Measurements from ENCODE around the gene MGAT4A. TPM values are rescaled to one million over a fixed set of nuclear protein-coding genes. Genes with fewer than 3 reads are reported as not detected.

The MGAT4A gene
- total and polyA plus RNA-seq, 9 of the 15 experiments (the other 6 are each of a cell fraction or from before 2014, with no cell fraction given), result 0.03 to 0.53 (median 0.18) TPM; not detected in 2

GRCh38 chr2:98712145-98712544 lies 18.8 kb downstream of the MGAT4A start:
- H3K4me1 ChIP-seq (replicated peaks in 1 of 2; ENCODE audit: control insufficient read depth in 2 of 2, insufficient read depth in 2 of 2, low read length in 2 of 2), result no peaks in the 10 kb centered on the region; a peak in 1 of 5 replicates
- H3K9ac ChIP-seq (ENCODE audit: insufficient read depth in 1 of 2, low read depth in 2 of 2, low read length in 2 of 2), result no peak overlapping the region
- no peaks in the 10 kb centered on the region for H4K20me1 ChIP-seq (replicated peaks; ENCODE audit: control insufficient read depth, insufficient read depth, low read length)
- ChIA-PET POLR2A (interaction anchor here (0.9 to 1.2 kb wide), 2 partner anchors 23 to 483 kb away, joined by 3 read pairs; no protein-coding TSS in a partner anchor), CTCF (ENCODE audit: low intra/inter-chr PET ratio) (no interaction called here)
- peaks cover 10 to 19% of the 10 kb centered on the region in 2 experiments; a peak in 3 of 5 replicates for H3K27me3 ChIP-seq (ENCODE audit: control insufficient read depth in 2 of 2, insufficient read depth in 2 of 2, low read length in 2 of 2)
- no peaks in the 10 kb centered on the region for H3K36me3 ChIP-seq (ENCODE audit: control insufficient read depth, insufficient read depth, low read length)
- no peaks in the 10 kb centered on the region for H3K9me3 ChIP-seq (replicated peaks; ENCODE audit: control insufficient read depth, insufficient read depth, low read depth, low read length)
- no peak overlapping the region for H3K4me3 ChIP-seq
- no peak overlapping the region for H2AFZ ChIP-seq (ENCODE audit: low read depth, low read length)
- no peak for DNase-seq (ENCODE audit: extremely low read depth in 1 of 4, low spot score in 3 of 4)
- intact Hi-C loops (cut with micrococcal nuclease) (no loop called here), in situ Hi-C loops (cut with MboI) (no loop called here)
- no peak for ATAC-seq
- no TSS peak for BruUV-seq (replicated peaks)
- 0% methylated on average over 3 of the region's 3 CpGs for WGBS (ENCODE audit: insufficient coverage, low coverage, missing lambda C conversion rate)
- no peak overlapping the region for H3K4me2 ChIP-seq (ENCODE audit: insufficient read depth, low read length)
- no peaks in the 10 kb centered on the region for H3K9me1 ChIP-seq (ENCODE audit: control insufficient read depth, insufficient read depth, low read length)
- no peak overlapping the region for H3K27ac ChIP-seq (ENCODE audit: extremely low read depth, low read depth, low read length)
- no peaks in the 10 kb centered on the region for H3K79me2 ChIP-seq (ENCODE audit: control insufficient read depth, insufficient read depth, low read length)
- no peak for TF ChIP-seq GATAD2B (IDR thresholded peaks at IDR 0.05; ENCODE audit: borderline replicate concordance)
- TF ChIP-seq, protein P1, sequence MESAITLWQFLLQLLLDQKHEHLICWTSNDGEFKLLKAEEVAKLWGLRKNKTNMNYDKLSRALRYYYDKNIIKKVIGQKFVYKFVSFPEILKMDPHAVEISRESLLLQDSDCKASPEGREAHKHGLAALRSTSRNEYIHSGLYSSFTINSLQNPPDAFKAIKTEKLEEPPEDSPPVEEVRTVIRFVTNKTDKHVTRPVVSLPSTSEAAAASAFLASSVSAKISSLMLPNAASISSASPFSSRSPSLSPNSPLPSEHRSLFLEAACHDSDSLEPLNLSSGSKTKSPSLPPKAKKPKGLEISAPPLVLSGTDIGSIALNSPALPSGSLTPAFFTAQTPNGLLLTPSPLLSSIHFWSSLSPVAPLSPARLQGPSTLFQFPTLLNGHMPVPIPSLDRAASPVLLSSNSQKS (CRISPR knock-in tag; IDR thresholded peaks at IDR 0.05), result no peak
- TF ChIP-seq ZNF57 (CRISPR knock-in tag; IDR thresholded peaks at IDR 0.05), result no peak
- no peak for TF ChIP-seq OTX1 (CRISPR knock-in tag; IDR thresholded peaks at IDR 0.05)
- no peak for TF ChIP-seq PTTG1 (tag; IDR thresholded peaks at IDR 0.05; ENCODE audit: low read depth)
- no peak for TF ChIP-seq NFIX (CRISPR knock-in tag; IDR thresholded peaks at IDR 0.05; ENCODE audit: low read depth)
- TF ChIP-seq SMARCA4 (IDR thresholded peaks at IDR 0.05), result no peak
- TF ChIP-seq ZNF41 (CRISPR knock-in tag; conservative IDR thresholded peaks at IDR 0.05), result no peak
- no peak for TF ChIP-seq RFX1 (IDR thresholded peaks at IDR 0.05)
- no peak for TF ChIP-seq SLC30A9 (CRISPR knock-in tag; IDR thresholded peaks at IDR 0.05)
- no peak for TF ChIP-seq NCOA6 (IDR thresholded peaks at IDR 0.05)
- no peak for TF ChIP-seq CXXC5 (CRISPR knock-in tag; IDR thresholded peaks at IDR 0.05)
- TF ChIP-seq POLR2G (IDR thresholded peaks at IDR 0.05; ENCODE audit: low read depth, low read length), result no peak
- TF ChIP-seq ZEB2 (IDR thresholded peaks at IDR 0.05), result no peak
- no peak for TF ChIP-seq CCAR2 (IDR thresholded peaks at IDR 0.05; ENCODE audit: low read depth, low read length)
- no peak for TF ChIP-seq NUFIP1 (IDR thresholded peaks at IDR 0.05; ENCODE audit: partially characterized antibody)
- TF ChIP-seq KLF6 (CRISPR knock-in tag; IDR thresholded peaks at IDR 0.05; ENCODE audit: borderline replicate concordance), result no peak
- FAIRE-seq, result no peak

All from K562 (cell line).